ENCODE results near the gene CCDC120. TPM values are rescaled to one million over a fixed set of nuclear protein-coding genes. Genes with fewer than 3 reads are reported as not detected.
A peak's percentile ranks its signal among the peaks of the same experiment; 100 is the strongest.

The CCDC120 gene
- total RNA-seq, 4 donors from 2014 or later = 1.2 to 5.1 (median 2.9) TPM

- peaks cover 0 to 12% (median 6%) of the 10 kb centered on the region in 4 donors for H3K4me1 ChIP-seq
- 79% methylated on average over 5 of the region's 5 CpGs for WGBS
- no peak for DNase-seq (ENCODE audit: extremely low spot score)
- intact Hi-C loops (cut with DNase I) = no loop called here
- no peaks in the 10 kb centered on the region for H3K36me3 ChIP-seq
- peak overlapping the region; percentile 86 to 91 (median 88) for H3K27ac ChIP-seq (replicated peaks in 1 of 4)
- TF ChIP-seq EP300 (IDR thresholded peaks at IDR 0.05) (no peak), POLR2AphosphoS5 (IDR thresholded peaks at IDR 0.05) (no peak), CTCF (IDR thresholded peaks at IDR 0.05) (no peak), POLR2A (IDR thresholded peaks at IDR 0.05; ENCODE audit: low read depth) (no peak)
- H3K4me3 ChIP-seq = peak overlapping the region; percentile 66 to 72 (median 71)
- H3K27me3 ChIP-seq = no peaks in the 10 kb centered on the region
- peaks cover 0 to 18% (median 0%) of the 10 kb centered on the region in 4 donors for H3K9me3 ChIP-seq
Measured at GRCh38 chrX:49054073-49054762, 4.6 kb upstream of the CCDC120 start.

GRCh38 chrX:49059201-49059600, 402 bp downstream of the CCDC120 start:
- no peak for TF ChIP-seq POLR2AphosphoS5 (IDR thresholded peaks at IDR 0.05)
- no peak for TF ChIP-seq POLR2A (IDR thresholded peaks at IDR 0.05; ENCODE audit: low read depth)
- TF ChIP-seq EP300 (IDR thresholded peaks at IDR 0.05) = no peak
- TF ChIP-seq CTCF (IDR thresholded peaks at IDR 0.05) = no peak
- intact Hi-C loops (cut with DNase I) = no loop called here
- Histone ChIP-seq H3K36me3 (peaks cover 0 to 20% (median 6%) of the 10 kb centered on the region in 4 donors), H3K9me3 (peaks cover 0 to 5% (median 0%) of the 10 kb centered on the region in 4 donors), H3K27ac (replicated peaks in 1 of 4) (peak overlapping the region; percentile 23 to 46 (median 32)), H3K4me3 (peak overlapping the region in 1 of 4 donors; percentile 30), H3K27me3 (no peaks in the 10 kb centered on the region), H3K4me1 (peaks cover 0 to 8% (median 7%) of the 10 kb centered on the region in 4 donors)
- 58% methylated on average over 6 of the region's 6 CpGs for WGBS
- no peak for DNase-seq (ENCODE audit: extremely low spot score)

DNA sequence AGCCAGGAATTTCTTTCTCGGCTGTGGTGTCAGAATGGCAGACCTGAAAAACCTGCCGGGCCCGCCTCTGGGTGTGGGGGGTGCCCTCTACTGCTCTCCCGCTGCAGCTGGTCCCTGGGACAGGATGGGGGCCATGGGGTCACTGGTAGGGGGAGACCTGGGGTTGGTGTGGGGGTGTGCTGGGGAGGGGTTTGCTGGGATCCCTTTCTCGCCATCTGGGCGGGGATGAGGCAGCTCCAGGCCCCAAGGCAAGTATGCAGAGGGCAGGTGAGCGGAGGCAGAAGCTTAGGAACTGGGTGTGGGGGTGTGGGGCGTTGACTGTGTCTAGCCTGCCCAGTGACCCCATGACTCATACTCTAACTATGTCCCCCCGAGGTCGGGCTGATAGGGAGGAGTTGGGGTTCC, 884 bp downstream of the CCDC120 start:
- H3K4me3 ChIP-seq = peak overlapping the region in 1 of 4 donors; percentile 30
- H3K9me3 ChIP-seq = peaks cover 0 to under 1% (median 0%) of the 10 kb centered on the region in 4 donors
- peaks cover 0 to 8% (median 7%) of the 10 kb centered on the region in 4 donors for H3K4me1 ChIP-seq
- DNase-seq (ENCODE audit: extremely low spot score) = no peak
- H3K36me3 ChIP-seq = peaks cover 0 to 23% (median 9%) of the 10 kb centered on the region in 4 donors
- H3K27ac ChIP-seq (replicated peaks in 1 of 4) = peak overlapping the region in 3 of 4 donors; percentile 31 to 46 (median 34)
- TF ChIP-seq POLR2A (IDR thresholded peaks at IDR 0.05; ENCODE audit: low read depth) (no peak), CTCF (IDR thresholded peaks at IDR 0.05) (no peak), POLR2AphosphoS5 (IDR thresholded peaks at IDR 0.05) (no peak), EP300 (IDR thresholded peaks at IDR 0.05) (no peak)
- no peaks in the 10 kb centered on the region for H3K27me3 ChIP-seq
- intact Hi-C loops (cut with DNase I) = no loop called here
- 74% methylated on average over 9 of the region's 10 CpGs for WGBS

GRCh38 chrX:49060914-49061313, 2.1 kb downstream of the CCDC120 start:
- H3K9me3 ChIP-seq = no peaks in the 10 kb centered on the region
- DNase-seq (ENCODE audit: extremely low spot score) = no peak
- TF ChIP-seq POLR2A (IDR thresholded peaks at IDR 0.05; ENCODE audit: low read depth) (no peak), EP300 (IDR thresholded peaks at IDR 0.05) (no peak), POLR2AphosphoS5 (IDR thresholded peaks at IDR 0.05) (no peak), CTCF (IDR thresholded peaks at IDR 0.05) (no peak)
- intact Hi-C loops (cut with DNase I) = no loop called here
- H3K27me3 ChIP-seq = no peaks in the 10 kb centered on the region
- no peak overlapping the region for H3K4me3 ChIP-seq
- 71% methylated on average over 3 of the region's 3 CpGs for WGBS
- peaks cover 0 to 31% (median 12%) of the 10 kb centered on the region in 4 donors for H3K36me3 ChIP-seq
- no peak overlapping the region for H3K27ac ChIP-seq (replicated peaks in 1 of 4)
- peaks cover 0 to 8% (median 7%) of the 10 kb centered on the region in 4 donors for H3K4me1 ChIP-seq
